NCI-H187 (cell line): ENCODE results near the gene PITX1.

Source experiments
- DNase-seq, 2 experiments: peaks; one replicate each; lab custom pipeline; 2025; lab: John Stamatoyannopoulos, UW

PITX1 gene

GRCh38 chr5:135041726-135042125 lies 7.7 kb upstream of the PITX1 start:
- no peak for DNase-seq

GRCh38 chr5:135041145-135041587 lies 7.1 kb upstream of the PITX1 start:
- DNase-seq = no peak

DNA sequence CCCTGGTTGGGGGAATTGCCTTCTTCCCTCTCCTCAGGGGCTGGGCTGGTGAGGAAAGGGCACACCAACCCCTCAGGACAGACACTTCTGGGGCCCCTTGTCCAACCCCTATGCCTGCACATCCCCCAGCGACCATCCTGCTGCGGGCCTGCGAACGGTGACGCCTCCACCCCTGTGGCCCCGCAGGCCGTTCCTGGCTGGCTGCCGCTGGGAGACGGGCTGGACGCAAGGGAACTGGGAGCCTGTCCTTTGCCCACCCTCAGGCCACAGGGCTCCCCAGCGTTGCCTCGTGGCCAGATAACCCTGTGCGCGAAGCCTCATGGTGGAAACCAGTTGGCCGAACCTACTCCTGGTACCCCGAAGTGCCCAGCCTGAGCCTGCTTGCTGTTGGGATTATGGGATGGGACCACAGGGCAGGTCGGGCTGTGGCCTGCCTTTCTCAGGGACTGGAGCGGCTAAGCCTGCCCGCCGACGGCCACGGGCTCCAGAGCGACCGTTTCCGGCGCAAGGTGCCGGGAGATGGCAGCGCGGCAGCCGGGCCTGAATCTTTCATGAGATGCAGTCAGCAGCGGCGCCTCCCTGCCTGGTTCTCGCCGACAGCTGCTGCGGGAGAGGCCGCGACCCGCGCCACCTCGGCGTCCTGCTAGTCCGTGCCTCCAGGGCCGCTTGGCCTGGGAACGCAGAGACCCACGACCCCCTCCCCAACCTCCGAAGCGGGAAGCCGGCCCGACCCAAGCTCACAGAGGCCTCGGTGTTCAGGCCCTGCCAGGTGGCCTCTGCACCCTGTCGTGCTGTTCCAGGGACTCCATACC lies 6.5 kb upstream of the PITX1 start:
- no peak for DNase-seq

DNA sequence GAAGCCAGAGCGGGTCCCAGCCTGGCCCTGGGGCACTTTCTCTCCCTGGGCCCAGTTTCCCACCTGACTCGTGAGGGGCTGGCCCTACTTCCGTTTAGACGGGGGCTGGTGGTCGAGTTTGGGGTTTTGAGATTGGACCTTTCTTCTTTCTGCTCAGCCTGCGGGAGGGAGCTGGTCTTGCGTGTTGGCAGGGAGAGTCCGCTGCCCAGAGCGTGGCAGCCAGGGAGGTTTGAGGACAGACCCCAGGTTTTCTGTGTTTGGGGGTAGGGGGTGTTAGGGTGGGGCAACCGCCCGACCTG lies 6.0 kb upstream of the PITX1 start:
- DNase-seq = no peak

- no peak for DNase-seq
Measured at GRCh38 chr5:135039271-135040033, 5.4 kb upstream of the PITX1 start.

- no peak for DNase-seq
Measured at GRCh38 chr5:135038813-135039270, 4.8 kb upstream of the PITX1 start.

GRCh38 chr5:135038205-135038812 lies 4.3 kb upstream of the PITX1 start:
- no peak for DNase-seq

DNA sequence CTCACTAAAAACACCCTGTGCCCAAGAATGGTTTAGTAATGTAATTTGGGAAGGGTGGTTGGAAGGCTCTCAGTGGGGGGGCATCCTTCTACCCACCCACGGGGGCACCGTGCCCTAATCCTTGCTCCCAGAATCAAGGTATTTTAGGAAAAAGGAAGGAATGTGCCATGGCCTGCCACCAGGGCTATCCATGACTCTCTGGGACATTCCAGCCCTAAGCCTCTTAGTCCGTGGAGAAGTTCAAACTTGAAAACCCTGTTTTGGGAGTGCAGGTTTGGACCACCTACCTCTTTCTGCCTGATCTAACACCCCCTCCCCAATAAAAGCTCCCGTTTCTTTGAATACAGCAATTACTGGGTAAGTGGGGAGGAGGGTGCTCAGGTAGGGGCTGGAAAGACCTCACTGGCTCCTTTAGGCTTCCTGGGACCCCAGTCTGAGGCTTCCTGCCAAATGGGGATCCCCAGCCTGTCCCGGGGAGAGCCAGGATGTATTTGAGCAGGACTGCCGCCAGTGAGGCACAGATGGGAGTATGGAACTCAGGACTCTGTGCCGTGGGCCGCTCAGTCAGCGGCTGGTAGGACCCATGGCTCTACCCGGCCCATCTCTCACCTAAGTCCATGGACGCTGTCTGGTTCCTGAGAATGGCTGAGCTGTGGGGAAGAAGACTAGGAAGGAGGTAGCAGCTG lies 3.6 kb upstream of the PITX1 start:
- DNase-seq = no peak

DNA sequence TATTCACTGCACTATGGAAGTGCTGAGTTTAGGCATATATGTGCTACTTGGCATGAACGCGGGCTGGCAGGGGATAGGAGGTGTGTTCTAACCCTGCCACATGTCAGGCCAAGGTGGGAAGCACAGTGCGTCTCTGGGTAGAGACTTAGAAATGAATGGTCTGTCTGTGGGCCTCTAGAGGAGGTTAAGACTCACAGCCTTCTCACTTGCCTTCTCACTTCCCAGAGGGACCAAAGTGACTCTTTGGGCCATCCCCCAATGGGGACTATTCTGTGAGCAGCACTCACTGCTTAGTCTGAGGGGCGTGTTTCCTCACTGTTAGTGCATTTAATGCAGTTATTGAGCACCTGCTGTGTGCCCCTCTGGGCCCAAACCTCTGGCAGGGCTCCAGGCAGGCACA lies 2.4 kb upstream of the PITX1 start:
- DNase-seq = no peak

GRCh38 chr5:135035678-135036030 lies 1.6 kb upstream of the PITX1 start:
- DNase-seq = no peak

GRCh38 chr5:135034963-135035677 lies 1.1 kb upstream of the PITX1 start:
- DNase-seq = no peak

- DNase-seq = peak in 1 of 2 experiments; percentile 24
Measured at GRCh38 chr5:135034236-135034962, 371 bp upstream of the PITX1 start.

- DNase-seq = no peak
Measured at GRCh38 chr5:135032999-135033861, 798 bp downstream of the PITX1 start.

GRCh38 chr5:135032695-135032998 lies 1.4 kb downstream of the PITX1 start:
- no peak for DNase-seq

- DNase-seq = no peak
Measured at GRCh38 chr5:135031813-135032694, 2.0 kb downstream of the PITX1 start.

DNA sequence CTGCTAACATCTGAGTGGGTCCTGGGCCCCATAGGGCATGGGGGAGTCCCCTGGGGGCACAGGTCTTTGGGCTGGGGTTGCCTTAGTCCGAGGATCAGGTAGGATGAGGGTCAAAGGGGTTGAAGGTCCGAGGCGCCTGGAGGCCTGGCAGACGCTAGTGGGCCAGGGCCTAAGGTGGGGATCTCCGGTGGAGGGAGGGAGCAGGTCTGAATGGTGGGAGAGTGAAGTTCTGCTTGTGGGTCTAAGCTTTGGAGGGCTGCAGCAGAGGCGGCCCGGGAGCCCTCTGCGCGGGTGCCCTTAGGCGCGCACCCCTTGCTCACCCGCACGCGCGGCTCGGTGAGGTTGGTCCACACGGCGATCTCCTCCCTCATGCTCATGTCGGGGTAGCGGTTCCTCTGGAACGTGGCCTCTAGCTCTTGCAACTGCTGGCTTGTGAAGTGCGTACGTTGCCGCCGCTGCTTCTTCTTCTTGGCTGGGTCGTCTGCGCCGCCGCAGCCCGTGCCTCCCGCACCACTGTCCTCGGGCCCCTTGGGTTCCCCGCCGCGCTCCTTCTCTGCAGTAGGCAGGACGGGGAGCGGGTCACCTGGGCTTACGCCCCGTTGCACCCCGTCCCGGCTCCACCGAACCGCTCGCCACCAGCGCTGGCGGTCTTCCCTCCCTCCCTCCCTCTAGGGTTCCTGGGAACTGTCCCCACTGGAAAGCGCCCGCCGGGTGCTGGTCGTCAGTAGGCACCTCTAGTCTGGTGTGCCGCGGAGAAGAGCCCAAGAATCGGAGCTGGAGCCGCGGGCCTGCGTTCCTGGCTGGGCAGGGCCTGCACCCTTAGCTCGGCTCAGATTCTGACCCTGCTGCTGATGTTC lies 2.8 kb downstream of the PITX1 start:
- no peak for DNase-seq

- no peak for DNase-seq
Measured at GRCh38 chr5:135030123-135030955, 3.7 kb downstream of the PITX1 start.
